GM19240 (cell line): ENCODE measurements around the gene LHFPL4.

Experiments
- DNase-seq: peaks from one replicate; pipeline ENCODE4 v3.0.0; 2011; ENCODE audit warnings: low spot score; ENCODE audit not compliant: insufficient read length

Gene LHFPL4

GRCh38 chr3:9474482-9474881 is 79.1 kb downstream of the LHFPL4 start:
- no peak for DNase-seq

DNA sequence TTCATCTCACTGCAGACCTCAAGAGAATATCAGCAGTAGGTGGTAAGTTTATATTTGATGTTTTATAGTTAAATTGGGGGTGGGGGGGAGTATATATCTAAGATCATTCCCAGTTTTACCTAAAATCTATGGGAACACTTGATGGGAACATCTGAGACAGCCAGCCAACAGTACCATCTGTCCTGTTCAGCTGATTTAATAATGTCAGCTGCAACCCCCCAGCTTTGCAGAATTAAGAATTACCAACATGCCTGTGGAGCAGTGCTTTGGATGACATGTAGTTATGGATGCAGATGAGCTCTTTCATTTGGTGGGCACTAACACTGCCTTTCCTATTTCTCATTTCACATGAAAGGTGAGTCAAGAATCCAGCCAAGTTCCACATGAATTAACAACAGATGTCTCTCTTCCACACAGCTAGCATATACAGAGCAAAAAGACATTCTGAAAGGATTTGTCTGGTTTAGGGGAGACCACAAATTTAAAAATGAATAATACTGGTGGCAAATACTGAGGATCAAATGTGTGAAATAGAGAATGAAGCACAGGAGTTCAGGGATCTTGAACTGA is 80.0 kb downstream of the LHFPL4 start:
- DNase-seq, result no peak

GRCh38 chr3:9469986-9470385 is 83.6 kb downstream of the LHFPL4 start:
- DNase-seq, result no peak

- DNase-seq, result no peak
Measured at GRCh38 chr3:9468460-9468859, 85.2 kb downstream of the LHFPL4 start.

GRCh38 chr3:9467451-9467850 is 86.2 kb downstream of the LHFPL4 start:
- DNase-seq, result no peak

GRCh38 chr3:9455596-9456131 is 98.0 kb downstream of the LHFPL4 start:
- DNase-seq, result no peak

DNA sequence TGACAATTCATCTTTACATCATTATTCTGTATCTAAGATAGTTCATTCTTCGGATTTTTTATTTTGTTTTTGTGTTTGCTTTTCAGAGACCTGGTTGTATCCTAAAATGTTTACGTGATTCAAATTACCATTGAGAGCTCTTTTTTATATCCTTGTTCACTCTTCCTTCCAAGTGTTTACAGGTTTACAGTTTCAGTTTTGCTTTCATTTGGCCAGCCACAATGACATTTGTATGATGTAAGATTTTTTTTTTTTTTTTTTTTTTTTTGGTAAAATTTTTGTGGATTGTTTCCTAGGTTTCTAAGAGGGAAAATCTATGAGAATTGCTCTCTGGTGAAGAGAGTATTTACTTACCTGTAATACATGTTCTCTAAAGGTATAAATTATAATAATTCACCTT is 101.2 kb downstream of the LHFPL4 start:
- DNase-seq, result no peak

GRCh38 chr3:9450991-9451390 is 102.6 kb downstream of the LHFPL4 start:
- DNase-seq, result no peak

GRCh38 chr3:9450126-9450525 is 103.5 kb downstream of the LHFPL4 start:
- no peak for DNase-seq

DNA sequence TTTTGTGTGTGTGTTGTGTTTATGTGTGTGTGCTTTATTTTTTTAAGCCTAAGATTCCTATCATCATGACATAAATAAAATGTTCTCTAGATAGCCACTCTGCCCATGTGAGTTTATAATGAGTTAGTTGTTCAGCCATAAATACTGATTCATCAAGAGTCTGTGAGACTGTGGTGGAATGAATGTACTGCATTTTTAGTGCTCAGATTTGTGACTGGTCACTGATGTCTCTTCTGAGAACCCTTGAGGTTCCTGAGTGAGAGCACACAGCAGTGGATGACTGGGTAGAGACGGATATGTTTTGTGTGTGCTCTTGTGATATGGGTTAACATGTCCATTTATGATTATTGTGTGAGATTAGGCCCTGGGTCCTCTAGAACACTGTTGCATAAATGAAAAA is 105.0 kb downstream of the LHFPL4 start:
- no peak for DNase-seq
